Activated CD4-positive, CD25-positive, alpha-beta regulatory T cell treated with anti-CD3 and anti-CD28 coated beads, Interleukin-2, amount 50 U/mL, for 24 hours (primary cell): ENCODE data around the gene RPS10.

Source experiments
- ATAC-seq, 2 donors: fragments of 150-1000 bp; cut with Tn5 transposase; one replicate each; pipeline ENCODE4 v1.10.0; 2021; ENCODE audit warnings: mild to moderate bottlenecking in 1 of 2, moderate library complexity in 1 of 2

The RPS10 gene

DNA sequence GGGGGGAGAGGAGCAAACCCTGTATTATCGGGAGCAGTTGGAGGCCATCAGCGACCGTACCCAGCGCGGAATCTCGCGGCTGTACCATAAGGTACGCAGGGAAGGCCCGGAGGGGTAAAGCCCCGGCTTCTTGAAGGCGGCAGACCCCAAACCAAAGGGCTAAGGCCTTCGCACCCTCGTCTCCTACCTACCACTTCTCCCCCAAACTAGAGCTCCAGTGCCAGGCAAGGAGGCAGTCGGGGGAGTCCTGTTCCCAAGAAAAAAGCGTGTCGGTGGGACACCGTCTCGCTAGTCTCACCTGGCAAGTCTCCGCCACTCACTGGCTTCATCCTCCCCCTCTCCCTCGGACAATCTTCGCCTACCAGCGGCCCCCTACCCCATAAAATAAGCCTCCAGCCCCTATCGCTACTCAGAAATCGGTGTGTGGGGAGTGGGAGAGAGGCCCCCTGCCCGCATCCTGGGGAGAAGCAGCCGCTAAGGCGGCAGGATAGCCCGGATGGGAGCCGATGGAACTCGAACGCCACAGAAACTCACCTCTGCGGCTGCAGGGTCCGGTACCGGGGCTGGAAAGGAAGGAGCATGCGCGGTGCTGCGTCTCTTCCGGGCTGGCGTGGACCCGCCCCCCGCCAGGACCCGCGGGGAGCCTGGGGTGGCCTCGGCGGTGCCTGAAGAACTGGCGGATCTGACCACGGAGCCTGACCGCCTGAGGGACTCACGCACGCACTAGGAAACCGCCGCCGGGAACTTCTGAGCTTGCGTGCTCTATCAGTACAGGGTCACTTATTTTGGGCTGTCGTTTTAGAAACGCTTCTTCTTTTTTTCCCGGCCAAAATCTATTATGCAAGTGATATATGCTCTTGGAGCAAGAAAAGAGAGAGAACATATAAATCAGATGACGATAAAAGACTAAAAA, at the start of gene RPS10:
RPS10 (minus strand) TSS at position 572 of the 913 bp plus-strand sequence. CDS start 848 bp downstream, outside the sequence.
- ATAC-seq, result peak; percentile 95

DNA sequence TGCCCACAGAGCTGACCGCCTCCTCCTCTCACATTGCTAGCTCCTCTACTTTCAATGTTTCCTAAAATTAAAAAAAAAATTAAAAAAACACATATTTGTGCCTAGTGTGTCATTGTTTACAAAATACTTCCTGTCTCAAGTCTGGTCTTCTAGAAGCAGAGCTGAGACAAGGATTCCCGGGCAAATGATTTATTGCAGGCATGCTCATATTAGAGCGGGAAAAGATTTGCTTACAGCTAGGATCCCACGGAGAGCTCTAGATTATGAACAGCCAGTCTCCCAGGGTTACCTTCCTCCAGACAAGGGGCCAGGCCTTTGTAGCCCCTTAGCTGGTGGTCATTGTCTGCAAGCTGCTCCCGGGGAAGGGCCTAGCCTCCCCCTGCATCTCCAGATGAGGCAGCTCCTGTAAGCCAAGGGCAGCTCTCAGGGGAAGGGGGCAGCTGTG, 49.4 kb upstream of the RPS10 start:
- ATAC-seq, result no peak

DNA sequence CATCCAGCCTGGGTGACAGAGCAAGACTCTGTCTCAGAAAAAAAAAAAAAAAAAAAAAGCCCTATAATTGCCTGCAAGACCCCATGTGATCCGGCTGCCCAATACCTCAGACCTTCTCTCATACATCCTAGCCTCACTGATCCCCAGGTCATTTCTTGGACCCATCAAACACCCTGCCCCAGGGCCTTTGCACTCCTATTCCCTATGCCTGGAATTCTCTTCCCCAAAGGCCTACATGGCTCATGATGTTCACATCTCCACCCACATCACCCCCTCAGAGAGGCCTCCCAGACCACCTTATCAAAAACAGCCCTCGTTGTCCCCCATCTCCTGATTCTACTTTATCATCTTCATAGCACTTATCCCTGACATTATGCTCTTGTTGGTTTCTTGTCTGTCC, 48.9 kb upstream of the RPS10 start:
- no peak for ATAC-seq

GRCh38 chr6:34473967-34474366, 48.1 kb upstream of the RPS10 start:
- no peak for ATAC-seq

GRCh38 chr6:34472425-34472824, 46.6 kb upstream of the RPS10 start:
- no peak for ATAC-seq

GRCh38 chr6:34469499-34469898, 43.6 kb upstream of the RPS10 start:
- ATAC-seq, result no peak

GRCh38 chr6:34468378-34468892, 42.6 kb upstream of the RPS10 start:
- no peak for ATAC-seq

DNA sequence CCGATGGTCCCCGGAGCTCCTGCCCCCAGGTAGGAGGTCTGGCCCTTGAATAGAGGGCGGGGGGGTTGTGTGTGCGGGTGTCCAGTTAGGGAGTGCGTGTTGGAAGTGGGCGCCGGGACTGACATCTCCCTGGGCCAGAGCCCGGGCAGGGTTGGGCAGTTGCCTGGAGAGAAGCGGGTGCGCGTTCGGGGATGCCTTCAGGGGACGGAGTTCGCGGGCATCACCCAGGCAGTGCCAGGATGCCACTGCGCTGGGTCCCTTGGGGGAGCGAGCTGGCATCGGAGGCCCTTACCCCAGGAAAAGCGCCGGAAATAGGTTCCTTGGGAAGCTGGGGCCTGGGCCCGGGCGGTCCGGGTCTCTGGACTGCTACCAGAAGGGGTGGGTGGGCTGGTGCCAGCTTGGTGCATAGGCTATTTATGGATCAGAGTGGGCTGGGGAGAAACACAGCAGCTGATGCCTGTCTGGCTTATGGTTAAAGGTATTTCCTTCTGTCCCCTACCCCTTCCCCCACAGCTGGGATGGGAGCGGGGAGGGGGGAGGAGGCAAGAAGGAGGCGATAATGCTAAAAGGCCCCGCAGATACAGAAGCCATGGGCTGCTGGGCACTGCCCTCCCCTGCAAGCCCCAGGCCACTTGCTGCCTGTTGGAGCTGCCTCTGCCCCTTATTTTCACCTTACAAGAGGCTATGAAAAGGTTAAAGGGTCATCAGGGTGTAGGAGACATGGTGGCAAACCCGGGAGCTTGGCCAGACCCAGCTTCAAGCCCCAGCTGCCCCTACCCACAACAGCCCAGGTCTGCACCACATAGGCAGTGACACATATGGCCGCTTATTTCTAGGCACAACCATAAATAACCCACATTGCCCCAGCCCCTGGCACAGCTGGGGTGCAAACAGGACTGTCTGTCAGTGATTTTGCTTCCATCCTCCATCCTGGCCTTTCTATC, 40.6 kb upstream of the RPS10 start:
- ATAC-seq, result no peak

GRCh38 chr6:34465531-34466241, 39.8 kb upstream of the RPS10 start, which contains the start of gene PACSIN1:
Gene PACSIN1 (plus strand): TSS chr6:34466076. CDS start chr6:34526306, 60,230 bp downstream.
- peak; percentile 64 to 65 for ATAC-seq

- no peak for ATAC-seq
Measured at GRCh38 chr6:34463849-34464248, 38.0 kb upstream of the RPS10 start.

GRCh38 chr6:34463299-34463698, 37.4 kb upstream of the RPS10 start:
- no peak for ATAC-seq

GRCh38 chr6:34462551-34462971, 36.7 kb upstream of the RPS10 start:
- ATAC-seq, result no peak

- no peak for ATAC-seq
Measured at GRCh38 chr6:34462010-34462409, 36.1 kb upstream of the RPS10 start.

DNA sequence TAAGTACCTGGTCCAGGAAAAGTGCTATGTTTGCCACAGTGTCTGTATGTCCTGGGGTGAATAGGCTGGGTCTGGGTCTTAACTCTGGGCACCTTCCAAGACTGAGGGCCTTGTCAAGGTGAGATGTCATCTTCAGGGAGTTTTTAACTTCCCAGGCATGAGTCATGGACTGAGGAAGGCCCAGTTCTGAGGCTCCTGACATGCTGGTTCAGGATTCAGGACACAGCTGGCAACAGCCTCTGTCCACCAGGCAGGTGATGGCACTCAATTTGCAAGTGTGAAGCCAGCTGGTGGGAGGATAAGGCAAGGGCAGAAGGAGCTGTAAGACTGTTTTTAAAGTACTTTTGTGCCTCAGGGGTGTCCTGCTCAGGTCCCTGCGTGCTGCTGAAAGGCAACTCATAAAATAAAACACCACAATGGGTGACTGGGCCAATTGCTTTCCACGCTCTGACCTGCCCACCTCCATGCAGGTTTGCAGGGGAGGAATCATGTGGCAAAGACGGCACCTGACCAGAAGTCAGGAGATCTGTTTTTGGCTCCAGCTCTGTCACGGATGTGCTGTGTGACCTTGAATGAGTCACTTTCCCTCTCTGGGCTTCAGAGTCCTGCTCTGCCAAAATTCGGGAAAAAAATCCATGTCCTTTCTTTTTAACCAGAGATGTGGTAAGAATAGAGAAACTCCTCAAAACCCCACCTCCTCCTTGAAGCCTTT, 35.1 kb upstream of the RPS10 start:
- no peak for ATAC-seq

GRCh38 chr6:34459899-34460593, 34.2 kb upstream of the RPS10 start:
- ATAC-seq, result peak; percentile 46 to 79

DNA sequence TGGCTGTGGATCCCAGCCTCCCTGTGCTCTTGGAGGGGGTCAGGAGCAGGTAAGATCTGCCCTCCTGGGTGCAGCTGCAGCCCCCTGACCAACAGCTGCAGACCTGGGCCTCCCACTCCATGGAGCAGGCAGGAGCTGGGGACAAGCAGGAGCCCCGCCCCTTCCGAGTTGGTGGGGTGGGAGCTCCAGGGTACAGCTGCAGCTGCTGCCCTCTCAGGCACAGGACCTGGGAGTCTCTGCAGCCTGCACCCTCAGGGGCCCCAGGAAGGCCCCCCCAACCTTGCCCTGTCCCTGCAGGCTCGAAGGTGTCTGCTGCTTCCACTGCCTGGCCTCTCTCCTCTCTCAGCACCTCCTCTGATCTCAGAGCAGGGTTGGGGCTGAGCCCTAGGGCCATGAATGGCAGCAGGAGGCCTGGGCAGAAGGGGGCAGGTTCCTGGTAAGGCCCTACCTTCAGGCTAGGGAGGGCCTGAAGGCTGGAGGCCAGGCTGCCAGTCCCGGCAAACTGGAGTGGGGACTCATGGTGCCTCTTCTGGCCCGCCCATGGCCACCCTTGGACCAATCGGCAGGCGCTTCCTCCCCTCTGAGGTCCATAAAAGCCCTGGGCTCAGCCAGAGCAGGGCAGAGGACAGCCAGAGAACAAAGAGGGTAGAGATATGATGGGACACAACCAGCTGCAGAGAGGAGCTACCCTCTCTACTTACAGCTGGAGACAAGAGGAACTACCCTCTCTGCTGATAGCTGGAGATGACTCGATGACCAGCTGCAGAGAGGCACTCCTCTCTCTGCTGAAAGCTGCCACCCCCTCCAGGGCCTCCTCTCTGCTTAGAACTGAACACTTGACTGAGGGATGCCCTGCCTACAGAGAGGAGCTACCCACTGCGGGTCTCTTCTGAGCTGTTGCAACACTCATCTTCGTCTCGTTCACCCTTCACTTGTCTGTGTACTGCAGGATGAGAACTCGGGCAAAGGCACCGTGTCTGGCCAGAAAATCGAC, 32.2 kb upstream of the RPS10 start:
- ATAC-seq, result no peak

GRCh38 chr6:34457382-34457741, 31.5 kb upstream of the RPS10 start:
- ATAC-seq, result no peak

DNA sequence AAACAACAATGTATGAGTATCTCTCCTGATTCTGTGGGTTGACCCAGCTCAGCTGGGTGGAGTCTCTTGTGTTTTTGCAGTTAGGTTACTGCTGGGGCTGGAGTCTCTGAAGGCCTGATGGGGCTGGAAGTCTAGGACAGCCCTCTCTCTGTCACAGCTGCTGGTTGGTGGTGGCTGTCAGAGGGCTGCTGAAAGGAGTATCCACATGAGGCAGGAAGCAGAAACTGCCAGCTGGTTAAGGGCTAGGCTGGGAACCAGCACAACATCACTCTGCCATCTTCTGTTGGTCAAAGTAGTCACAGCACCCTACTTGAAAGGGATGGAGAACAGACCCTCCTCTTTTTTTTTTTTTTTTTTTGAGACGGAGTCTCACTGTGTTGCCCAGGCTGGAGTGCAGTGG, 30.0 kb upstream of the RPS10 start:
- ATAC-seq, result no peak

DNA sequence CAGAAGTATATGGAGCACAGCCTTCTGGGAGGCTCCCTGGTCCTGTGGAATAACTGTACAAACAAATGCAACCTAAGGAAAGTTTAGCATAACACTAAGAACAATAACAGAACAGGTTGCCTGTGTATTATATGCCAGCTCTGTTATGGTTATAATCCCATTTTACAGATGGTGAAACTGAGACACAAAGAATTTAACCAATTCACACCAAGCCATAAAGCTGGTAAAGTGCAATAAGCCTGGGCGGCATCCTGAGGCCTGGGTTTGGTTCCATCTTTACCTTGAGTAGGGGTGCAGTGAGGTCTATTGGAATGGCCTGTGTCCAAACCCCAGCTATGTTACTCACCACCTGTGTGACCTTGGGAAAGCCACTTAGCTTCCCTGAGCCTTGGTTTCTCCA, 25.3 kb upstream of the RPS10 start:
- no peak for ATAC-seq

DNA sequence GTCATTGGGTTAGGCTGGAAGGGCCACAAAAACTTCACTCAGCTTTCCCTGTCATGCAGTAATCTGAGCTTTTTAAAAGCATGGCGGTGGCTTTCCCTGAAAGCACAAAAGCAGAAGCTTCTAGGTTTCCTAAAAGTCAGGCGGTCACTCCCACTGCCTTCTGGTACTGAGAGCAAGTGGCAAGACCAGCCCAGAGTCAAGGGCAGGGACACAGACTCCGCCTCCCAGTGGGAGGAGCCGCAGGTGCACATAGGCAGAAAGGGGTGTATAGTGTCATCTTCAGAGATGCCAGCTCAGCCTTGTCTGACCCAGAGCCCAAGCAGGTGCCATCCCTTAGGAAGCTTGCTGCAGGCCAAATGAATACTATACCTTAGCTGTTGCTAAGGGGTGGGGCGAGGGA, 22.0 kb upstream of the RPS10 start:
- ATAC-seq, result no peak
